HepG2 (cell line): ENCODE measurements around the gene SALL2. TPM values are rescaled to one million over a fixed set of nuclear protein-coding genes. Genes with fewer than 3 reads are reported as not detected.
A peak's percentile ranks its signal among the peaks of the same experiment; 100 is the strongest.

Experiments
- ATAC-seq: fragments of 200-7000 bp; cut with Tn5 transposase; 3 replicates; pipeline ENCODE4 v1.9.1; 2020; ENCODE audit warnings: mild to moderate bottlenecking, moderate library complexity
- BruUV-seq: library from RNA; stranded (reverse); fragments of 400-500 nt; replicated peaks from 2 replicates; lab custom pipeline; 2021; lab: Mats Ljungman, UMichigan
- CTCF ChIA-PET: fragments of 300-600 bp; formaldehyde crosslinking; extraction: SDS; loops from one replicate; lab custom pipeline; 2021; ENCODE audit warnings: low total read pairs, inconsistent platforms, low intra/inter-chr PET ratio; lab: Yijun Ruan, JAX
- POLR2A ChIA-PET: fragments of 350-600 bp; sonication (Branson Sonifier 250); formaldehyde crosslinking; loops from one replicate; lab custom pipeline; 2020; ENCODE audit warnings: antibody characterized with exemption, inconsistent platforms; lab: Yijun Ruan, JAX
- DNase-seq: peaks from one replicate; pipeline ENCODE4 v3.0.0-alpha.2; 2015; ENCODE audit warnings: low spot score
- FAIRE-seq: peaks from 3 replicates; lab custom pipeline; 2011; peaks lifted over from hg19 to GRCh38; lab: Jason Lieb, UNC
- H2AFZ ChIP-seq: one replicate; pipeline ENCODE4 v1.6.1; 2011; ENCODE audit warnings: low read length, inconsistent platforms
- H3K27ac ChIP-seq: fragments of 300-600 bp; 3 replicates; pipeline ENCODE4 v1.8.0; 2011; ENCODE audit warnings: mixed run types, mild to moderate bottlenecking, mixed read lengths, low read length, inconsistent platforms; ENCODE audit not compliant: insufficient read depth; ENCODE audit errors: extremely low read length
- H3K27me3 ChIP-seq, 2 experiments: fragments of 200-600 bp in 1 of 2; 2 replicates in 1 of 2; 3 replicates in 1 of 2; pipeline versions ENCODE4 v1.6.0 to v1.8.0; 2011; ENCODE audit warnings: low read length in 2 of 2, mild to moderate bottlenecking in 2 of 2, moderate library complexity in 2 of 2, inconsistent platforms in 1 of 2; ENCODE audit not compliant: insufficient read depth in 2 of 2, control insufficient read depth in 1 of 2
- H3K36me3 ChIP-seq, 2 experiments: fragments of 200-600 bp in 1 of 2; replicated peaks in 1 of 2; 2 replicates in 1 of 2; 3 replicates in 1 of 2; pipeline versions ENCODE4 v1.5.1 to v1.8.0; 2011; ENCODE audit warnings: low read length in 2 of 2, inconsistent platforms in 1 of 2; ENCODE audit not compliant: insufficient read depth in 2 of 2, control insufficient read depth in 1 of 2
- H3K4me1 ChIP-seq: 2 replicates; pipeline ENCODE4 v1.5.1; 2012; ENCODE audit warnings: low read length, inconsistent platforms; ENCODE audit not compliant: insufficient read depth
- H3K4me2 ChIP-seq: 2 replicates; pipeline ENCODE4 v1.6.0; 2011; ENCODE audit warnings: low read depth, low read length, inconsistent platforms
- H3K4me3 ChIP-seq, 3 experiments: fragments of 200-600 bp in 1 of 3; sonication (generic), shearing (Covaris generic) in 1 of 3; replicated peaks in 1 of 3; 2 replicates each; pipeline ENCODE4 v1.5.1; 2011 to 2016; ENCODE audit warnings: low read length in 3 of 3, inconsistent platforms in 2 of 3, low read depth in 2 of 3, mild to moderate bottlenecking in 2 of 3, control low read depth in 1 of 3, mixed read lengths in 1 of 3; ENCODE audit not compliant: insufficient read depth in 1 of 3
- H3K79me2 ChIP-seq: one replicate; pipeline ENCODE4 v1.6.1; 2011; ENCODE audit warnings: low read length, inconsistent platforms; ENCODE audit not compliant: insufficient read depth
- H3K9ac ChIP-seq: 2 replicates; pipeline ENCODE4 v1.6.0; 2011; ENCODE audit warnings: mild to moderate bottlenecking, low read depth, low read length, inconsistent platforms; ENCODE audit not compliant: insufficient read depth
- H3K9me3 ChIP-seq: 2 replicates; pipeline ENCODE4 v1.5.1; 2012; ENCODE audit warnings: mild to moderate bottlenecking, low read length
- H4K20me1 ChIP-seq: 2 replicates; pipeline ENCODE4 v1.6.0; 2011; ENCODE audit warnings: inconsistent platforms, mild to moderate bottlenecking, low read length, moderate library complexity; ENCODE audit not compliant: insufficient read depth
- AGO2 ChIP-seq: fragments of 200-400 bp; formaldehyde crosslinking; optimal IDR thresholded peaks from 2 replicates; pipeline ENCODE3; 2017; ENCODE audit warnings: mild to moderate bottlenecking, low read depth, low read length, moderate library complexity
- CEBPB ChIP-seq: IDR thresholded peaks from 2 replicates; pipeline ENCODE4 v1.6.1; 2011; ENCODE audit warnings: low read depth, low read length, improper control_type of control experiment, borderline replicate concordance
- CEBPG ChIP-seq: IDR thresholded peaks from 2 replicates; pipeline ENCODE4 v1.6.1; 2016
- CHD4 ChIP-seq: fragments of 200-600 bp; sonication (generic); IDR thresholded peaks from 2 replicates; pipeline ENCODE4 v1.7.0; 2017; ENCODE audit warnings: mild to moderate bottlenecking, low read length, borderline replicate concordance
- GATAD2A ChIP-seq: IDR thresholded peaks from 2 replicates; pipeline ENCODE4 v1.6.1; 2016
- HHEX ChIP-seq: IDR thresholded peaks from 2 replicates; pipeline ENCODE4 v1.6.1; 2016; ENCODE audit warnings: control low read depth
- IRX3 ChIP-seq: sonication (generic); formaldehyde crosslinking; IDR thresholded peaks from 2 replicates; pipeline ENCODE4 v1.8.1; 2023; ENCODE audit warnings: mild to moderate bottlenecking, low read depth, missing genetic modification reagents, borderline replicate concordance
- RARA ChIP-seq: IDR thresholded peaks from 2 replicates; pipeline ENCODE4 v1.6.1; 2016; ENCODE audit warnings: missing genetic modification reagents, missing compliant biosample characterization
- RORA ChIP-seq: sonication (generic); formaldehyde crosslinking; IDR thresholded peaks from 2 replicates; pipeline ENCODE4 v1.5.0; 2020; ENCODE audit warnings: mild to moderate bottlenecking, missing genetic modification reagents, moderate library complexity
- SOX5 ChIP-seq: IDR thresholded peaks from 2 replicates; pipeline ENCODE4 v1.6.1; 2016; ENCODE audit warnings: borderline replicate concordance
- SP1 ChIP-seq, 2 experiments: fragments of 450-650 bp in 1 of 2; sonication (generic) in 1 of 2; formaldehyde crosslinking in 1 of 2; IDR thresholded peaks; 2 replicates each; pipeline versions ENCODE4 v1.4.0 to v1.6.1; 2016 to 2020; ENCODE audit warnings: missing genetic modification reagents in 1 of 2
- SP4 ChIP-seq: sonication (generic); formaldehyde crosslinking; IDR thresholded peaks from 2 replicates; pipeline ENCODE4 v1.8.1; 2023; ENCODE audit warnings: mild to moderate bottlenecking, missing genetic modification reagents
- TBP ChIP-seq: sonication (generic); formaldehyde crosslinking; IDR thresholded peaks from 2 replicates; pipeline ENCODE4 v1.5.0; 2020; ENCODE audit warnings: missing genetic modification reagents
- TCF12 ChIP-seq, 2 experiments: fragments of 450-650 bp in 1 of 2; sonication (generic) in 1 of 2; formaldehyde crosslinking in 1 of 2; IDR thresholded peaks; 2 replicates each; pipeline versions ENCODE4 v1.6.1 to v1.8.0; 2017 to 2022; ENCODE audit warnings: antibody characterized with exemption in 1 of 2, mild to moderate bottlenecking in 1 of 2, missing genetic modification reagents in 1 of 2, moderate library complexity in 1 of 2
- TSC22D2 ChIP-seq: sonication (generic); formaldehyde crosslinking; IDR thresholded peaks from 2 replicates; pipeline ENCODE4 v1.5.1; 2020; ENCODE audit warnings: missing genetic modification reagents, mild to moderate bottlenecking, borderline replicate concordance
- ZKSCAN8 ChIP-seq: IDR thresholded peaks from 2 replicates; pipeline ENCODE4 v1.6.1; 2016; ENCODE audit warnings: borderline replicate concordance, missing genetic modification reagents, missing compliant biosample characterization
- ZNF256 ChIP-seq: sonication (generic); formaldehyde crosslinking; conservative IDR thresholded peaks from 2 replicates; pipeline ENCODE4 v1.4.0; 2020; ENCODE audit warnings: missing genetic modification reagents
- ZNF264 ChIP-seq: sonication (generic); formaldehyde crosslinking; IDR thresholded peaks from 2 replicates; pipeline ENCODE4 v1.4.0; 2020; ENCODE audit warnings: missing genetic modification reagents
- ZNF350 ChIP-seq: sonication (generic); formaldehyde crosslinking; IDR thresholded peaks from 2 replicates; pipeline ENCODE4 v1.4.0; 2020; ENCODE audit warnings: mild to moderate bottlenecking, low read depth, missing genetic modification reagents, borderline replicate concordance
- ZNF530 ChIP-seq: sonication (generic); formaldehyde crosslinking; IDR thresholded peaks from 2 replicates; pipeline ENCODE4 v1.5.0; 2020; ENCODE audit warnings: low read depth, mild to moderate bottlenecking, missing genetic modification reagents
- ZNF563 ChIP-seq: sonication (generic); formaldehyde crosslinking; IDR thresholded peaks from 2 replicates; pipeline ENCODE4 v1.8.0; 2022; ENCODE audit warnings: mild to moderate bottlenecking, moderate library complexity, missing genetic modification reagents
- ZNF816 ChIP-seq: sonication (generic); formaldehyde crosslinking; IDR thresholded peaks from 2 replicates; pipeline ENCODE4 v1.8.0; 2022; ENCODE audit warnings: missing genetic modification reagents, mild to moderate bottlenecking, borderline replicate concordance
- WGBS: methylation state at CpG from one replicate; pipeline ENCODE4 v1.1.6; 2017; ENCODE audit warnings: low lambda C conversion rate; 5-methylcytosine and 5-hydroxymethylcytosine counted together
- in situ Hi-C: cut with HindIII; loops from 2 replicates; pipeline ENCODE4 v1.10.0; 2017; ENCODE audit warnings: low pct_unique_long_range_greater_than_20kb; ENCODE audit not compliant: extremely low pct_ligation_motif_present
- intact Hi-C: fragments of 100-400 bp; cut with micrococcal nuclease; formaldehyde crosslinking; loops from one replicate; pipeline ENCODE4 v1.10.0; 2022; ENCODE audit not compliant: unreplicated experiment
- polyA plus RNA-seq, 8 experiments: library from polyadenylated mRNA; depleted of rRNA in 3 of 8; stranded (reverse) in 7 of 8; unstranded in 1 of 8; fragments of >200 nt; fragmentation: Illumina TruSeq in 4 of 8; extraction: Trizol in 4 of 8; gene quantifications; 2 replicates each; pipeline versions ENCODE4 v1.2.1 to v1.2.3, GENCODE V29; 2011 to 2016; ENCODE audit warnings: low read depth in 4 of 8, missing spikeins in 1 of 8, mixed read lengths in 1 of 8; ENCODE audit not compliant: insufficient read depth in 1 of 8
- total RNA-seq, 5 experiments: library from RNA; depleted of rRNA; stranded (reverse); fragments of >200 nt; fragmentation: Illumina TruSeq; extraction: Trizol; gene quantifications; 2 replicates each; pipeline ENCODE4 v1.2.3, GENCODE V29; 2016; ENCODE audit warnings: low read depth in 1 of 5
- TF ChIP-seq, protein P1 (sequence below): sonication (generic); formaldehyde crosslinking; IDR thresholded peaks from 2 replicates; pipeline ENCODE4 v1.4.0; 2020; ENCODE audit warnings: missing genetic modification reagents, borderline replicate concordance
- TF ChIP-seq, protein P2 (sequence below): sonication (generic); formaldehyde crosslinking; IDR thresholded peaks from 2 replicates; pipeline ENCODE4 v1.4.0; 2020; ENCODE audit warnings: missing genetic modification reagents, mild to moderate bottlenecking, borderline replicate concordance

SALL2 gene
- total and polyA plus RNA-seq, 2 of the 13 experiments (the other 11 are each of a cell fraction or from before 2014, with no cell fraction given) = 4.9 to 5.8 TPM

DNA sequence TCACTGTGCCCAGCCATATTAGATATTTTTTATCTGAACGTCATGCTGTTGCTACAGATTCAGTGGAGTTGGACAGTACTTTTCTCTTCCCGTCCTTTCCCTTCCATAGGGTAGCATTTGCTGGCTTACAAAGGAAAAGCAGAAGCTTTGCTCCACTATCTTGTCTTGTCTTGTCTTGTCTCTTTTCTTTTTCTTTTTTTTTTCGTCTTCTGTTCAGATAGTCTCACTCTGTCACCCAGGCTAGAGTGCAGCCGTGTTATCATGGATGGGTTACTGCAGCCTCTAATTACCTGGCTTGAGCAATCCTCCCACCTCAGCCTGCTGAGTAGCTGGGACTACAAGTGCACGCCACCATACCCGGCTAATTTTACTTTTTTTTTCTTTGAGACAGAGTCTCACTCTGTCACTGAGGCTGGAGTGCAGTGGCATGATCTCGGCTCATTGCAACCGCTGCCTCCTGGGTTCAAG lies 32.6 kb upstream of the SALL2 start:
- Histone ChIP-seq H3K4me1 (peaks cover 26% of the 10 kb centered on the region), H3K36me3 (no peaks in the 10 kb centered on the region), H3K27me3 (no peaks in the 10 kb centered on the region), H3K27ac (no peak overlapping the region), H3K9ac (peak overlapping the region; percentile 38; the same call in 1 of the 2 replicates), H3K9me3 (no peaks in the 10 kb centered on the region), H3K4me2 (peak overlapping the region; percentile 67), H3K79me2 (no peaks in the 10 kb centered on the region), H2AFZ (no peak overlapping the region), H3K4me3 (peak overlapping the region in 1 of 3 experiments; percentile 69; a peak in 1 of 6 replicates), H4K20me1 (no peaks in the 10 kb centered on the region)
- intact Hi-C loops (loop anchor here (10.0 kb wide), 2 partner anchors 174 to 324 kb away; partner anchors contain the start of gene SUPT16H), in situ Hi-C loops (loop anchor here (5.0 kb wide), 1 partner anchor 56 kb away; no protein-coding TSS in a partner anchor)
- 18% methylated on average over 8 of the region's 8 CpGs for WGBS
- ATAC-seq (peak; percentile 41), FAIRE-seq (no peak), DNase-seq (no peak)
- POLR2A ChIA-PET = interaction anchor here (0.8 to 2.9 kb wide), 5 partner anchors 48 to 122 kb away, joined by 3 to 16 read pairs (median 3); partner anchors contain the start of genes CHD8 and METTL3
- no TSS peak for BruUV-seq
- CTCF ChIA-PET = interaction anchor here (1.1 to 4.7 kb wide), 3 partner anchors 61 to 102 kb away, joined by 3 to 104 read pairs (median 12); partner anchors contain the start of genes CHD8, RAB2B and TOX4
- TF ChIP-seq TCF12 (IDR thresholded peaks at IDR 0.05) = no peak
- no peak for TF ChIP-seq TCF12 (CRISPR knock-in tag; IDR thresholded peaks at IDR 0.05)
- TF ChIP-seq SOX5 (CRISPR knock-in tag) = no peak
- TF ChIP-seq CEBPB = peak; percentile 31; the same call in 1 of the 2 replicates
- no peak for TF ChIP-seq ZKSCAN8 (CRISPR knock-in tag)
- 0 out of 2 replicates have a peak, but pooled peaks have one; percentile 26 for TF ChIP-seq ZNF350
- TF ChIP-seq, protein P1, sequence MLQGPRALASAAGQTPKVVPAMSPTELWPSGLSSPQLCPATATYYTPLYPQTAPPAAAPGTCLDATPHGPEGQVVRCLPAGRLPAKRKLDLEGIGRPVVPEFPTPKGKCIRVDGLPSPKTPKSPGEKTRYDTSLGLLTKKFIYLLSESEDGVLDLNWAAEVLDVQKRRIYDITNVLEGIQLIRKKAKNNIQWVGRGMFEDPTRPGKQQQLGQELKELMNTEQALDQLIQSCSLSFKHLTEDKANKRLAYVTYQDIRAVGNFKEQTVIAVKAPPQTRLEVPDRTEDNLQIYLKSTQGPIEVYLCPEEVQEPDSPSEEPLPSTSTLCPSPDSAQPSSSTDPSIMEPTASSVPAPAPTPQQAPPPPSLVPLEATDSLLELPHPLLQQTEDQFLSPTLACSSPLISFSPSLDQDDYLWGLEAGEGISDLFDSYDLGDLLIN (CRISPR knock-in tag) = 0 out of 2 replicates have a peak, but pooled peaks have one; percentile 24
- no peak for TF ChIP-seq ZNF530 (CRISPR knock-in tag)
- 0 out of 2 replicates have a peak, but pooled peaks have one; percentile 11 for TF ChIP-seq ZNF256
- TF ChIP-seq ZNF563 (CRISPR knock-in tag) = 0 out of 2 replicates have a peak, but pooled peaks have one; percentile 20
- TF ChIP-seq, protein P2, sequence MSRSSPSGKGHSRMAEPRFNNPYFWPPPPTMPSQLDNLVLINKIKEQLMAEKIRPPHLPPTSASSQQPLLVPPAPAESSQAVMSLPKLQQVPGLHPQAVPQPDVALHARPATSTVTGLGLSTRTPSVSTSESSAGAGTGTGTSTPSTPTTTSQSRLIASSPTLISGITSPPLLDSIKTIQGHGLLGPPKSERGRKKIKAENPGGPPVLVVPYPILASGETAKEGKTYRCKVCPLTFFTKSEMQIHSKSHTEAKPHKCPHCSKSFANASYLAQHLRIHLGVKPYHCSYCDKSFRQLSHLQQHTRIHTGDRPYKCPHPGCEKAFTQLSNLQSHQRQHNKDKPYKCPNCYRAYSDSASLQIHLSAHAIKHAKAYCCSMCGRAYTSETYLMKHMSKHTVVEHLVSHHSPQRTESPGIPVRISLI (CRISPR knock-in tag) = no peak
- TF ChIP-seq RARA (CRISPR knock-in tag) = no peak
- TF ChIP-seq GATAD2A (CRISPR knock-in tag) = no peak
- TF ChIP-seq SP4 (CRISPR knock-in tag) = no peak
- TF ChIP-seq ZNF816 = peak; percentile 12; the same call in 1 of the 2 replicates
- TF ChIP-seq TSC22D2 (CRISPR knock-in tag) = no peak
- TF ChIP-seq CEBPG (CRISPR knock-in tag) = 0 out of 2 replicates have a peak, but pooled peaks have one; percentile 12
- no peak for TF ChIP-seq TBP
- no peak for TF ChIP-seq ZNF264 (CRISPR knock-in tag)
- TF ChIP-seq AGO2 = no peak
- TF ChIP-seq CHD4 = 0 out of 2 replicates have a peak, but pooled peaks have one; percentile 20
- TF ChIP-seq IRX3 (CRISPR knock-in tag) = no peak
- no peak for TF ChIP-seq RORA (CRISPR knock-in tag)
- no peak for TF ChIP-seq HHEX (CRISPR knock-in tag)
- TF ChIP-seq SP1 (IDR thresholded peaks at IDR 0.05) = no peak
- no peak for TF ChIP-seq SP1 (CRISPR knock-in tag; IDR thresholded peaks at IDR 0.05)
